Loucy (cell line): Measurements from ENCODE around the gene CCL28.

Experiments used
- EZH2phosphoT487 ChIP-seq: fragments of 200-600 bp; IDR thresholded peaks from 2 replicates; pipeline ENCODE4 v1.6.1; 2018; ENCODE audit warnings: antibody characterized with exemption, mild to moderate bottlenecking, moderate library complexity, borderline replicate concordance
- TF ChIP-seq, protein P1 (sequence below): fragments of 200-600 bp; sonication (generic); conservative IDR thresholded peaks from 2 replicates; pipeline ENCODE4 v1.5.1; 2014; ENCODE audit warnings: mild to moderate bottlenecking, antibody characterized with exemption, low read length

DNA sequence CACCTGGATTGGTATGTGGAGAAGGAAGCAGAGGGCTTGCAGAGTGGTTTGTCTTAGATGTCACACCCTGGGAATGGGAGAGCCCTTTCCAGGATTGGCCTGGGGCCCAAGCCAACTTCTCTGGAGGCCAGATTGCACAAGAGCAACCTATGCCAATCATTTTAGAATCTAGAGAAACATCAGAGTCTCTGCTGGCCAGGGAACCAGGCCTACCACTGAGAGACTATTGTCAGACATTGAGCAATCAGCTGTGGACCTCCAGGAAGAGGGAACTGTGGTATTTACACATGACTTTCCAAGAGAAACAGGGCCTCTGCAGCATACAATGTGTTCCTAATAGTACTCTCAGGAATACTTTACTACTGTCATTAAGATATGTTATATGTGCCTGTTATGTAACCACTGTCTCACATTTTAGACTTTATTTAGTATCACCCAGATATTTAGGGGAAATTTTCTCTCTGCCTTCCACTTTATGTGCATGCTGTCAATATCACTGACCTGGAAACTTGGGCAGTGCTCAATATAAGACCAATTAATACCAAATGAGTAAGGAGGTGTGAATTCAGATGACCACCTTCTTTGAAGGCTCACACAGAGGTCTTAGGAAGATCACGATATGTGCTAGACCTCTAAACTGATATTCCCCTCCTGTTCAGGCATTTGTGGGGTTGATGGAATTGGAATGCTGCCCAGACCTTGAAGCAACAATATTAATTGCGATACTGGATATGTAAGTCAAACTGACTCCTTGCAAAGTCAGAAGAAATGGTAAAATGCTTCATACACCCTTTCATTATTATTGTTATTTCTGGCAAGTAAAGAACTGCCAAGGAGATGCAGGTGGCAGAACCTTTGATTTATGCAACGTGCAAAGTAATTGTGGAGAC lies 20.5 kb upstream of the CCL28 start:
- TF ChIP-seq, protein P1, sequence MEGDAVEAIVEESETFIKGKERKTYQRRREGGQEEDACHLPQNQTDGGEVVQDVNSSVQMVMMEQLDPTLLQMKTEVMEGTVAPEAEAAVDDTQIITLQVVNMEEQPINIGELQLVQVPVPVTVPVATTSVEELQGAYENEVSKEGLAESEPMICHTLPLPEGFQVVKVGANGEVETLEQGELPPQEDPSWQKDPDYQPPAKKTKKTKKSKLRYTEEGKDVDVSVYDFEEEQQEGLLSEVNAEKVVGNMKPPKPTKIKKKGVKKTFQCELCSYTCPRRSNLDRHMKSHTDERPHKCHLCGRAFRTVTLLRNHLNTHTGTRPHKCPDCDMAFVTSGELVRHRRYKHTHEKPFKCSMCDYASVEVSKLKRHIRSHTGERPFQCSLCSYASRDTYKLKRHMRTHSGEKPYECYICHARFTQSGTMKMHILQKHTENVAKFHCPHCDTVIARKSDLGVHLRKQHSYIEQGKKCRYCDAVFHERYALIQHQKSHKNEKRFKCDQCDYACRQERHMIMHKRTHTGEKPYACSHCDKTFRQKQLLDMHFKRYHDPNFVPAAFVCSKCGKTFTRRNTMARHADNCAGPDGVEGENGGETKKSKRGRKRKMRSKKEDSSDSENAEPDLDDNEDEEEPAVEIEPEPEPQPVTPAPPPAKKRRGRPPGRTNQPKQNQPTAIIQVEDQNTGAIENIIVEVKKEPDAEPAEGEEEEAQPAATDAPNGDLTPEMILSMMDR = no peak
- no peak for TF ChIP-seq EZH2phosphoT487
